Neutrophil (primary cell): Measurements from ENCODE around the gene BLID.

Experiments
- H3K27ac ChIP-seq: fragments of 200-600 bp; sonication (generic); 2 replicates; pipeline ENCODE4 v1.5.1; 2016; ENCODE audit warnings: mild to moderate bottlenecking, moderate library complexity
- H3K27me3 ChIP-seq: fragments of 200-600 bp; sonication (generic); 2 replicates; pipeline ENCODE4 v1.6.0; 2016; ENCODE audit warnings: mild to moderate bottlenecking
- H3K36me3 ChIP-seq: fragments of 200-600 bp; sonication (generic); 2 replicates; pipeline ENCODE4 v1.5.1; 2017
- H3K4me1 ChIP-seq, 2 experiments: fragments of 200-600 bp in 1 of 2; sonication (generic) in 1 of 2; 1 replicate in 1 of 2; 2 replicates in 1 of 2; pipeline versions ENCODE4 v1.5.1 to v1.6.1; 2013 to 2016; ENCODE audit warnings: low read depth in 1 of 2, low read length in 1 of 2, mild to moderate bottlenecking in 1 of 2, moderate library complexity in 1 of 2; ENCODE audit not compliant: control insufficient read depth in 1 of 2, insufficient read depth in 1 of 2
- H3K4me3 ChIP-seq, 2 experiments: fragments of 200-600 bp in 1 of 2; sonication (generic) in 1 of 2; 1 replicate in 1 of 2; 2 replicates in 1 of 2; pipeline ENCODE4 v1.5.1; 2013 to 2016; ENCODE audit warnings: low read depth in 1 of 2, low read length in 1 of 2, mild to moderate bottlenecking in 1 of 2, moderate library complexity in 1 of 2
- H3K9me3 ChIP-seq: fragments of 200-600 bp; sonication (generic); 2 replicates; pipeline ENCODE4 v1.5.1; 2016
- TF ChIP-seq, protein P1 (sequence below): fragments of 200-600 bp; sonication (generic); IDR thresholded peaks from 2 replicates; pipeline ENCODE4 v1.5.1; 2016; ENCODE audit warnings: antibody characterized with exemption

The BLID gene

DNA sequence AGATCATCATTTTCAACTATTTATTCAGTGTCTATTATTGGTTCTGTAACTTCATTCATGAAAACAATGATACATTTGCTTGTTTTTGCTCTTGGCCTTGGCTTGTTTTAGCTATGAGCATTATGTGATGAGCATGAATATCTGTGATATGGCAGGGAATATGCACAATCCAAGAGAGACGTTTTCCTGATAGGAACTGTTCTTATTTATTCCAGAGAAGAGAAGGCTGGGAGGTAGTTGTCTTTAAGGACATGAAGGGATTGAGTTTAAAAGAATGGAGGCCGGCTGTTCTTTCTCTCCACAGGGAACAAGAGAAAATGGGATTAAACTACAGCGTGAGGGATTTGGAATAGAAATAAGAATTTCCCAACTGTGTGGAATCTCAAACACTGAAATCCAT is 30.3 kb downstream of the BLID start:
- Histone ChIP-seq H3K4me3 (no peak overlapping the region), H3K27ac (no peak overlapping the region), H3K9me3 (no peaks in the 10 kb centered on the region), H3K27me3 (no peaks in the 10 kb centered on the region), H3K36me3 (no peaks in the 10 kb centered on the region), H3K4me1 (no peaks in the 10 kb centered on the region)
- TF ChIP-seq, protein P1, sequence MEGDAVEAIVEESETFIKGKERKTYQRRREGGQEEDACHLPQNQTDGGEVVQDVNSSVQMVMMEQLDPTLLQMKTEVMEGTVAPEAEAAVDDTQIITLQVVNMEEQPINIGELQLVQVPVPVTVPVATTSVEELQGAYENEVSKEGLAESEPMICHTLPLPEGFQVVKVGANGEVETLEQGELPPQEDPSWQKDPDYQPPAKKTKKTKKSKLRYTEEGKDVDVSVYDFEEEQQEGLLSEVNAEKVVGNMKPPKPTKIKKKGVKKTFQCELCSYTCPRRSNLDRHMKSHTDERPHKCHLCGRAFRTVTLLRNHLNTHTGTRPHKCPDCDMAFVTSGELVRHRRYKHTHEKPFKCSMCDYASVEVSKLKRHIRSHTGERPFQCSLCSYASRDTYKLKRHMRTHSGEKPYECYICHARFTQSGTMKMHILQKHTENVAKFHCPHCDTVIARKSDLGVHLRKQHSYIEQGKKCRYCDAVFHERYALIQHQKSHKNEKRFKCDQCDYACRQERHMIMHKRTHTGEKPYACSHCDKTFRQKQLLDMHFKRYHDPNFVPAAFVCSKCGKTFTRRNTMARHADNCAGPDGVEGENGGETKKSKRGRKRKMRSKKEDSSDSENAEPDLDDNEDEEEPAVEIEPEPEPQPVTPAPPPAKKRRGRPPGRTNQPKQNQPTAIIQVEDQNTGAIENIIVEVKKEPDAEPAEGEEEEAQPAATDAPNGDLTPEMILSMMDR, result no peak

DNA sequence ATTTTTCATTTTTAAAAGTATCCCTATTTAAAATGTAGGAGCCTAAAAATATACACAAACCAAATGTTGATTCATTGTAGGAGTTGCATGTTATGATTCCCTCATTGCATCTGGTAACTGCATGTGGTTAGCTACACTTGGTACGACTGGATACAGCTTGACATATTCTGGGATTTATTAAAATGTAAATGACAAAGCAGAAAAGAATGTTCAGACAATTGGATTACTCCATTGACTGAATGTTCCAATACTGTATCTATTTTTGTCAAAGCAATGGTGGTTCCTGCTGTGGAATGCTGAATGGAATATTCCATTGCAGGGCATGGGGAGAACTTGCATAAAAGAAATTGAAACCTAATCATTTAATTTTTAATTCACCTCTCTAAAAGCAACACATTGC is 30.8 kb downstream of the BLID start:
- Histone ChIP-seq H3K27ac (no peak overlapping the region), H3K4me3 (no peak overlapping the region), H3K27me3 (no peaks in the 10 kb centered on the region), H3K9me3 (no peaks in the 10 kb centered on the region), H3K4me1 (no peaks in the 10 kb centered on the region), H3K36me3 (no peaks in the 10 kb centered on the region)
- TF ChIP-seq, protein P1, result no peak

DNA sequence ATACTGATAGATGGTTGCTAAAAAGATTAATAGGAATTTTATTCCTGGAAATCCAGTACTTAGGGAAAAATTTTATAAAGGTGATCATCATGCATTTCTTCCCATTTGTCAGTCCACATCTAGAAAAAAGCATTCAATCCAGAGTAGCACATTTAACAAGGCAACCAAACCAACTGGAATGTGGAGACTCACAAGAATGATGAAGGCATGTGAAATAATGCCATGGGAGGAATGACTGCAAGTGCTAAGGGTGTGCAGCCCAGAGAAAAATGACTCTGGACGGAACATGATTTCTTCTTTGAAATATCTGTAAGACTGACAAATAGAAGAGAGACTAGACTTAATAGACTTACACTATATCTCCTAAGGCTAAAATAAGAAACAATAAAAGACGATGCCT is 33.8 kb downstream of the BLID start:
- Histone ChIP-seq H3K4me1 (no peaks in the 10 kb centered on the region), H3K9me3 (no peaks in the 10 kb centered on the region), H3K4me3 (no peak overlapping the region), H3K36me3 (no peaks in the 10 kb centered on the region), H3K27me3 (no peaks in the 10 kb centered on the region), H3K27ac (no peak overlapping the region)
- TF ChIP-seq, protein P1, result no peak

DNA sequence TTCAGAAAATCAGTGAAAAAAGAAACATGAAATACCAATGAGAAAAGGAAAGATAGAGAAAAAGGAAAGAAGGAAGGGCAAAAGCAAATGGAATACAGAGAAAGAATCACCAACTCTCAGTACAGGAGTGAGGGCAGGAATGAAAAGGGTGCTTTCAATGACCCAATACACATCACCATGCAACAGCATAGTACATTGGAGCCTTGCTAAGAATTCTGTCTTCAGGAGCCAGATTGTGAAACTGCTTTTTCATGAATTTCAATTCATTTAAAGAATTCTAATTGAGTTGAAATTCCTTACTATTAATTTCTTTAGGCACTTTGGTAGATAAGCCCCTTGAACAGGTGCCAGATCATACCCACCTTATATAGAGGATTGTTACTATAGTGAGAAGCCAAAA is 34.9 kb downstream of the BLID start:
- Histone ChIP-seq H3K9me3 (no peaks in the 10 kb centered on the region), H3K27ac (no peak overlapping the region)
- TF ChIP-seq, protein P1, result no peak

DNA sequence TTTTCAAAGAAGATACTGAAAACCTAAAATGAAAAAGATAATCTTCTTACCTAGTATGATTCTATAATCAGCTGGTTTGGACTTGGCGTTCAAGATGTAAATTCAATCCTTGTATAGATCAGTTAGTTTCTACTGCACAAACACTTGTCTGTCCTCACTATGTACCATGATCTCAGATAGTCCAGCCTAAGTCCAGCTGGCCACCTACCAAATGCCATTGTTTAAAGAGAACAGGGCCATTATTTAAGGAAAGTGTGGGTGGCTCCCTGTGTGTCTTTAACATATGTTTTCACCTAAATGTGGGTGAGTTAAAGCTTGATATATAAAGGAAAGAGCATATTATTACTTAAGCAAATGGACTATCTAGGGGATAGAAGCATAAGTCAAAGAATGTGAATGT is 38.6 kb downstream of the BLID start:
- H3K4me3 ChIP-seq, result no peak overlapping the region
- H3K9me3 ChIP-seq, result no peaks in the 10 kb centered on the region
- no peaks in the 10 kb centered on the region for H3K27me3 ChIP-seq
- no peaks in the 10 kb centered on the region for H3K36me3 ChIP-seq
- TF ChIP-seq, protein P1, result no peak
- no peaks in the 10 kb centered on the region for H3K4me1 ChIP-seq
- H3K27ac ChIP-seq, result no peak overlapping the region

More for the DNA sequence above, 34.9 kb downstream of the BLID start:
- H3K36me3 ChIP-seq, result no peaks in the 10 kb centered on the region
- no peak overlapping the region for H3K4me3 ChIP-seq
- H3K27me3 ChIP-seq, result no peaks in the 10 kb centered on the region
- no peaks in the 10 kb centered on the region for H3K4me1 ChIP-seq
